Stimulated activated CD4-positive, alpha-beta T cell treated with anti-CD3 and anti-CD28 coated beads, Interleukin-1b, Interleukin-23, amount 100 ng/mL, for 1 hour (primary cell): ENCODE results near the gene POMT1.
"Not testable (repeated sequence)": the region's sequence is repeated elsewhere in the genome, so short reads cannot be mapped to it uniquely, and the experiment has no call there.

Experiments used
- DNase-seq, 2 donors: peaks; one replicate each; pipeline ENCODE4 v3.0.0-alpha.2; 2020; ENCODE audit warnings: low read depth in 2 of 2

Gene POMT1

DNA sequence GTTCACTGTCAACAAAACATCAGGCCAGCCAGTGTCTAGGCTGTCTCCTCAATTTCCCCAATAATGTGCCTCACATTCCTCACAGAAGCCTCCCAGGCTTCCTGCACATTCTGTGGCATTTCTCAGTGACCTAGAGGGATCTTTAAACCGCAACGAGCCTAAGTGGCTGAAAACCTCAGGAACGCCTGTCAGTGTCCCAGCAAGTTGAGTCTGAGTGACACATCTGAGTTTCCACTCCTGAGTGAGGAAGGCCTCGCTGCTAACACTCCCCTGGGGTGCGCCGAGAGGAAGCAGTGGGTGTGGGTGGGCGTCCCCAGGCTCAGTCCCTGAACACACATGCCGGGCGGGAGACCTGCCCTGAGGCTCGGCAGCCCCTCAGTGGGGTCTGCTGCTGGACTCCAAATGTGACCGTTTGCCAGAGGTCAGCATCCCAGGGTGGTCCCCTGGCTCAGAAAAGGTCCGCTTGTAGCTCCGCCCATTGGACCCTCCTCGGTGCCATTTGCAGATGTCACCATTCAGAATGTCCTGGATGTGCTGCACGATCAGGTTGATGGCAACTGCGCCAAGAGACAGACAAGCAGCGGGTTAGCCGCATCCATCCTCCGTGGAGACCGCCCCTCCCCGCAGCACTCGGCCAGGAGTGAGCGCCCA lies 22.1 kb downstream of the POMT1 start:
- no peak for DNase-seq

DNA sequence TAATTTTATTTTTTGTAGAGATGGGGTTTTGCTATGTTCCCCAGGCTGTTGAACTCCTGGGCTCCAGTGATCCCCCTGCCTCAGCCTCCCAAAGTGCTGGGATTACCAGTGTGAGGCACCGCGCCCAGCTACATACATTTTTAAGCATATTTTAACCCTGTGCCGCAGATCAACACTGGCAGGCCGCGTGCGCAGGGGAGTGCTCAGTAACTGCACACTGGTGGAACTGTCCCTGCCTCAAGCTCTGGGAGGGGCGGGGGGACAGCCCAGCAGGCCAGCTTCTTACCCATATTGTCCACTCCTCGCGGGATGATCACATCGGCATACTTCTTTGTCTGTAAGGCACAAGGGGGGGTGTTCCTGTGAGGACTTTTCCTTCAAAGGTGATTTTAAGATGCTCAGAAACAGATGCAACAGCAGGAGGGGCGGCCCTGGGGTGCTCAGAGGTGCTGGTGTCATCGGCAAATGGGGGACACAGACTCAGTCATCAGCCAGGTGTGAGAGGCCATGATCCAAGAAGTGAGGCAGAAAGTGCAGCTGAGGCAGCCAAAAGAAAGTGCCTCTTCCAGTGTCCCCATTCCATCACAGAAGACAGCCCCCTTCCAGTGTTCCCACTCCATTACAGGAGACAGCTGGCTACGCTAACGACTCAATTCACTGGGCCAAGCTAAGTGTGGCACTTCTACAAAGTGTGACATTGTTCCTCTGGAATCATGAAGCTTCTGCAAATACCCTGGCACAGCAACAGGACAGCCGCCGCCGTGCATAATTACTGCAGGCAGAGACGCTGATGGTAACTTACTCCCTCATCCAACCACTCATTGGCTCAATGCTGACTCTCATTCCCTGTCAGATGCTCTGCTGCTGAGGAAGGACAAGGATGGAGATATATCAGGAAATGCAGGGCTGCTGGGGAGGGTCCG lies 23.2 kb downstream of the POMT1 start:
- no peak for DNase-seq

DNA sequence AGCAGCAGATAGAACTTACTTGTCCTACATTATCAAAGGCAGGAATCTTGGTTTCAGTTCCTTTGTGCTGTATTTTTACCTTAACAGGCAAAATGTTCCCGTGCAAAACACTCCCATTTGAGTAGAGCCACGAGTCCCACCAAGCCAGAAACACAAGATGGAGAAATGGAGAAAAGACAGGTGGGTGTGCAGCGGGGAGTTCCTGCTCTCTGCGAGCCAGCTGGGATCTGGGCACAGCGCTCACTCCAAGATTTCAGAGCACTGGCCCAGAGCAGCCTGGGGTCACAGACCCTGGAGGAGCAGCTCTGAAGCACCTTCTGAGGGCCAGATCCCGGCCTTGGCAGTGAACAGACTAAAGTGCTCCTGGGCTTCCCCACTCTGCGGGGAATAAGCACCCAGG lies 25.5 kb downstream of the POMT1 start:
- DNase-seq: no peak

DNA sequence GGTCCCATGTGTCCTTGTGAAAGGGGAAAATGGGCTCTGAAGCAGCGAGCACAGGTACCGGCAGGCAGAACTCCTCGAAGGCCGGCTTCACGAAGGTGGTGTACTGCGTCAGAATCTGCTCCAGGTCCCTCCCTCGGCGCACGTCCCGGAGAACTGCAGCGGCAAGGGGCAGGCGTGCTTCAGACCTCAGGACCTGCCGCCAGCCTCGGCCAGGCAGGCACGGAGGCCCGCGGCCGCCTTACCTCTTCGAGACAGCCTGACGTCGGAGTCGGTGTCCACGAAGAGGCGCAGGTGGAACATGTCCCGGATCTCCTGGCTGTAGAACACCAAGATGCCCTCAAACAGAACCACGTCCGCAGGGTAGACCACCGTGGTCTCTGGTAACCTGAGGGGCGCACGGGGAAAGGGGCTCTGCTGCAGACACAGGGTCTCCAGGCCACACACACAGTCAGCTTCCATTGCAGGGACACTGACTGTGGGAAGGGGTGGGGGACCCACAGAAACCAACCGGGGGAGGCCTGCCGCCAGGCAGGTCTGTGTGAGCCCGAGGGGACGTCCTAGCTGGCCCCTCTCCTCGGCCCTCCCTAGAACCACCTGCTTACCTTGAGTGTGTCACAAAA lies 26.3 kb downstream of the POMT1 start:
- DNase-seq: no peak

- DNase-seq: no peak
Measured at GRCh38 chr9:131529597-131530545, 27.2 kb downstream of the POMT1 start.

GRCh38 chr9:131530546-131530919 lies 27.8 kb downstream of the POMT1 start:
- no peak for DNase-seq

GRCh38 chr9:131530920-131531832 lies 28.5 kb downstream of the POMT1 start, which contains the start of gene UCK1:
TSS of gene UCK1 (minus strand) at chr9:131531263. CDS start at chr9:131531174, 89 bp downstream.
- peak; percentile 38 to 41 for DNase-seq

GRCh38 chr9:131534721-131535237 lies 32.1 kb downstream of the POMT1 start:
- DNase-seq: no peak

- no peak for DNase-seq
Measured at GRCh38 chr9:131537946-131538345, 35.2 kb downstream of the POMT1 start.

DNA sequence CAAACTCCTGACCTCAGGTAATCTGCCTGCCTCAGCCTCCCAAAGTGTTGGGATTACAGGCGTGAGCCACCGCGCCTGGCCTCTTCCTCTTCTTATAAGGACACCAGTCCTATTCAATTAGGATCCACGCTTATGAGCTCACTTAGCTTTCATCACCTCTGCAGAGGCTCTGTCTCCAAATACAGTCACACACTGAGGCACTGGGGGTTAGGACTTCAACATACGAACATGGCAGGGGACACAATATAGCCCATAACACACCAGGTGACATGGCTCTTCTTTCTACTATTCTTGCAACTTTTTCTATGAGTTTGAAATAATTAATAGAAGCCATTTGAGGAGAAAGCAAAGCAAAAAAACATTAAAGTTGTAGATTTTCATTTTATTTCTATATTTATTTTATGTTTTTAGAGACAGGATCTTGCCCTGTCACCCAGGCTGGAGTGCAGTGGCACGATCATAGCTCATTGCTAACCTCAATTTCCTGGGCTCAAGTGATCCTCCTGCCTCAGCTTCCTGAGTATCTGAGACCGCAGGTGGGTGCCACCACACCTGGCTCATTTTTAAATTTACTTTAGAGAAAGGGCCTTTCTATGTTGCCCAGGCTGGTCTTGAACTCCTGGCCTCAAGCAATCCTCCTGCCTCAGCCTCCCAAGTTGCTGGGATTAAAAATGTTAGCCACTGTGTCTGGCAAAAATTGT lies 36.7 kb downstream of the POMT1 start:
- no peak for DNase-seq

- DNase-seq: no peak
Measured at GRCh38 chr9:131543141-131543540, 40.4 kb downstream of the POMT1 start.

DNA sequence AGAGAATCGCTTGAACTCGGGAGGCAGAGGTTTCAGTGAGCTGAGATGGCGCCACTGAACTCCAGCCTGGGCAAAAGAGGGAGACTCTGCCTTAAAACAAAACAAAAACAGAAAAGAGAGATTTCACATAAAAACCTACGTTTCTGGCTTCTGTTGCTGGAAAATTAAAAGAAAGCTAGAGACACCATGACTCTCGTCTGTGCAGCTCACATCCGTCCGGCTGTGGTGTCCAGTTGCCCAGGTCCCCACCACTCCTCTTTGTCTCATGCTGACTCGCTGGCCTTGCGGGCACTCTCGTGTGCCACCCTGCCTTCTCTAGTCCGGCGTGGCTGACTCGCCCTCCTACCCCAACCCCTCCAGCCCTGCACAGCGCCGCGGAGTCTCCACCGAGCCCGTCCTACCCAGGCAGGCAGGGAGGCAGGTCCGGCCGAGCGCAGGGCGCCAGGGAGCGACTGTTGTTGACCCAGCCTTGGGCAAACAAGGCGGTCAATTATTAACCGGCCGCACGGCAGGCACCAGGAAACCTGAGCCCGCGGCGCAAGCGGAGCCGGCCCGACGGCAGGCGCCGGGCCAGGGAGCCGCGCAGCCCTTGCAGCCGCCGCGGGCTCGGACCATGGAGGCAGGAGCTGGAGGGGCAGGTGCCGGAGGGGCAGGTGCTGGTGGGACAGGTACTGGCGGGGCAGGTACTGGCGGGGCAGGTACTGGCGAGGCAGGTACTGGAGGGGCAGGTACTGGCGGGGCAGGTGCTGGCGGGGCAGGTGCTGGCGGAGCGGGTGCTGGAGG lies 42.5 kb downstream of the POMT1 start, which contains the start of gene PRRT1B:
TSS of gene PRRT1B (plus strand) at position 521 of the 783 bp plus-strand sequence. CDS start at position 614, 93 bp downstream.
- no peak for DNase-seq

DNA sequence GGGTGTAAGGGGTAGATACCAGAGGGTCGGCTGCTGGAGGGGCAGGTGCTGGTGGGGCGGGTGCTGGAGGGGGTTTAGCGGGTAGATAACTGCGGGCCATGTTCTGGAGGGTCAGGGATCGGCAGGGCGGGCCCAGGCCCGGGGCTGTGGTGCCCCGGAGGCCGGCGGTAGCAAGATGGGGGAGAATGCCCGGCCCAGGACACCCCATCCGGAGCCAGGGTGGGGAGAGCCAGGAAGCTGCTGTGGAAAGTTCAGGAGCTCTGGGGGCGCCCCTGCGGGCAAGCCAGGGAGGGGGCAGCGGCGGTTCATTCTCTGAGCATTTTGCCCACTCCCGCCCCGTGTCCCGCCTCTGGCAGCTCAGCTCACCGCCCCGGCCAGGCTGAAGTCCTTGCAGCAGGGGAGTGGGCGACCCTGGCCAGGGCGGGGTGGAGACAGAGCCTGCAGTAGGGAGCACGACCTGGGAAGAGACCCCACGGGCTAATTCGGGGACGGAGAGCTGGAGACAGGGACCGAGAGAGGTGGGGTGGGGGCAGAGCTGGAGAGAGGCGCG lies 43.1 kb downstream of the POMT1 start:
- no peak for DNase-seq

DNA sequence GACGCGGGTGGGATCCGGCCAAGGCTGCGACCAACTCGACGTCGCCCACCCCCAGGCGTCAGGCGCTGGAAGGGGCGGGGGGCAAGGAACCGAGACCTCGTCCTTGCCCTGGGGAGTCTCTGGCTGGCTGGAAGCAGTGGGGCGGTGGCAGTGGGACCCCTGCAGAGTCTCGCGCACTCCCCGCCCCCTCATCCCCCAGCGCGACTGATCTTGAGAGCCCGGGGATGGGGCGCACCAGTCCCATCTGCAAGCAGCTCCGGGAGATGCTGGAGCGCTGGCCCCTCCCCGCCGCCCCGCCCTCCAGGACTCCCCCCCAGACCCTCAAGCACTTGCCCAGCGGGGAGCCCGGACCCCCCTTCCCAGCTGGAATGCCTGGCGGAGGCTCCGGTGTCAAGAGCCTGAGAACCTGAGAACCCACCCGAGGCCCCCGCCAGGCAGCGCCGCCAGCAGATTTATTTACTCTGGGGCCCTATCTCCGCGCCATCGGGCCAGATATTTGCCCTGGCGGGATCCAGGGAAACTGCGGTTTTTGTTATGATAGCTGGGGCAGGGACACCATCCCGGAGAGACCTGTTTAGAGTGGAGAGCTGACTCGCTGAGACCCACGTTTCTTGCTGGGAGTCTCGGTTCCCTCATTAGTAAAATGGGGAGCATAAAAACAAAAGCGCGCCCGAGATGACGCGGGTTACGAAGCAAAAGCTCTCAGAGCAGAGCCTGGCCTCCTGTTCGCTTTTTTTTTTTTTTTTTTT lies 43.8 kb downstream of the POMT1 start:
- no peak for DNase-seq

DNA sequence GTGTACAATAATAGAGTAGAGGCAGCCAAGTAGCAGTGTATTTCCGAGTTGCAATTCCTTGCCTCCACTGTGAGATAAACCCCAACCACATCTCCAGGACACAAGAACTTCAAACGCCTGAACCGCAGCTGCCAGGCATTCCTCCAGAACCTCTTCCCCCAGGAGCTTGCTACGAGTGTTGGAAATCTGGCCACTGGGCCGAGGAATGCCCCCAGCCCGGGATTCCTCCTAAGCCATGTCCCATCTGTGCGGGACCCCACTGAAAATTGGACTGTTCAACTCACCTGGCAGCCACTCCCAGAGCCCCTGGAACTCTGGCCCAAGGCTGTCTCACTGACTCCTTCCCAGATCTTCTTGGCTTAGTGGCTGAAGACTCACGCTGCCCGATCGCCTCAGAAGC lies 46.5 kb downstream of the POMT1 start:
- DNase-seq: not testable (repeated sequence)

GRCh38 chr9:131550465-131550864 lies 47.7 kb downstream of the POMT1 start:
- DNase-seq: not testable (repeated sequence)

GRCh38 chr9:131552030-131552429 lies 49.3 kb downstream of the POMT1 start:
- DNase-seq: no peak
